GM19467 (cell line): Measurements from ENCODE around the gene IFITM2.

Experiments used
- ATAC-seq: cut with Tn5 transposase; IDR thresholded peaks from one replicate; pipeline ENCODE4 v1.9.1; 2021; ENCODE audit warnings: mild to moderate bottlenecking, moderate library complexity; ENCODE audit not compliant: unreplicated experiment

Gene IFITM2

GRCh38 chr11:292211-293121 is 15.2 kb upstream of the IFITM2 start:
- ATAC-seq = no peak

- no peak for ATAC-seq
Observed at GRCh38 chr11:293271-293851, 14.3 kb upstream of the IFITM2 start.

DNA sequence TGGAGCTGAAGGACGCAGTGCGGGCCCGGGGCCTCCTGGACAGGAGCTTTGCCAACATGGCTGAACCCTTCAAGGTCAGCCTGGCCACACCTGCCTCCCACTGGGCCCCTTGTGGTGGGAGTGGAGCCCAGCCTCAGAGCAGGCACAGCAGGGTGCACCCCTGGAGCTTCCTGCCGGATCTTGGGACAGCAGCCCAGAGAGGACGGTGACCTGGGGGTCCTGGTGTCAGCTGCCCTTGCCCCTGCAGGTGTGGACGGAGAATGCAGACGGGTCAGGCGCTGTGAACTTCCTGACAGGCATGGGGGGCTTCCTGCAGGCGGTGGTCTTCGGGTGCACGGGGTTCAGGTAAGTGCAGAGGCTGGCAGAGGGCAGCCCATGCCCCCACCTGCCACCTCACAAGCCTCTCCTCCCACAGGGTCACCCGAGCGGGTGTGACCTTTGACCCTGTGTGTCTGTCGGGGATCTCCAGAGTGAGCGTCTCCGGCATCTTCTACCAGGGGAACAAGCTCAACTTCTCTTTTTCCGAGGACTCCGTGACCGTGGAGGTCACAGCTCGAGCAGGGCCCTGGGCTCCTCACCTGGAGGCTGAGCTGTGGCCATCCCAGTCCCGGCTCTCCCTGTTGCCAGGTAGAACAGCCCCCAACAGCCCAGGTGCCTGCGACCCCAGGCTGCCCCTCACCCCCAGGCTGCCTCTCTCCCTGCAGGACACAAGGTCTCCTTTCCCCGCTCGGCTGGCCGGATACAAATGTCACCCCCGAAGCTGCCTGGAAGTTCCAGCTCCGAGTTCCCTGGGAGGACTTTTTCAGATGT is 13.6 kb upstream of the IFITM2 start:
- ATAC-seq = no peak

- no peak for ATAC-seq
Observed at GRCh38 chr11:294780-295179, 12.8 kb upstream of the IFITM2 start.

- ATAC-seq = no peak
Observed at GRCh38 chr11:295351-296170, 12.1 kb upstream of the IFITM2 start.

- no peak for ATAC-seq
Observed at GRCh38 chr11:296171-297050, 11.2 kb upstream of the IFITM2 start.

GRCh38 chr11:297051-297585 is 10.5 kb upstream of the IFITM2 start:
- no peak for ATAC-seq

- ATAC-seq = no peak
Observed at GRCh38 chr11:297586-298405, 9.8 kb upstream of the IFITM2 start.

- no peak for ATAC-seq
Observed at GRCh38 chr11:298406-299065, 9.1 kb upstream of the IFITM2 start.

DNA sequence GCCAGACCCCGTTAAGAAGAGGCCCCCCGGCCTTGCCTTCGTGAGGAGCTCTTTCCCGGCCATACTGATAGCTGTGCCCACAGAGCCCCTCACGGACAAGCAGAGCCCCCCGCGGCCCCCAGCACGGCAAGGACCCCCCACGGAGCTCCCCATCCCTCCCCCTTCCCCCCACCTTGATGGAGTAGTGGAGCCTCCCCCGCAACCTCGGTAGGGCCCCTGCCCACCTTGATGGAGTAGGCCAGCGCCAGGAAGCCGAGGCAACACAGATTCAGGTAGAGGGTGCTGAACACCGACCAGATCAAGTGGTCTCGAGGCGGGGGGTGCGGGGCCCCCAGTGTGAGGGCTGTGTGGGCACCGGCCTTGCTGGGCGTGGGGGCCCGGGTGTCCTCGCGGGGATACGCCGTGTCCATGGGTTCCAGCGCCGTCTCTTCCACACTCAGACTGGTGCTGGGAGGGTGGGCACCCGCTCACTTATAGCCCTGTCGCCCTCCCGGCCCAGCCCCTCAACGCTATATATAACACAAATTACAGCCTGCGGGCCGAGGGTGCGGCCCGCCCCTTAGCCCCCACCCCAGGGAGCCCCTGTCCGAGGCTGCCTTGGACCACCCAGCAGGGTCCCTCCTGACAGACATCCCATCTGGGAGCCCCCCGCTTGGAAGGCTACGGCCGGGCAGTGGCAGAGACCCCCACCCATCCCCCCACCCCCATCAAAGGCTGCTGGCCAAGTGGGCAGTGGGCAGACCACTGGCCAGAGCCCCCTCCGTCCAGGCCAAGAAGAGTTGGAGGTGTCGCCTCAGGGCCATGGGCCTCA is 8.3 kb upstream of the IFITM2 start, which contains the start of gene IFITM5:
IFITM5 (minus strand) TSS at position 446 of the 811 bp plus-strand sequence; CDS start at position 410, 36 bp downstream.
- ATAC-seq = no peak

DNA sequence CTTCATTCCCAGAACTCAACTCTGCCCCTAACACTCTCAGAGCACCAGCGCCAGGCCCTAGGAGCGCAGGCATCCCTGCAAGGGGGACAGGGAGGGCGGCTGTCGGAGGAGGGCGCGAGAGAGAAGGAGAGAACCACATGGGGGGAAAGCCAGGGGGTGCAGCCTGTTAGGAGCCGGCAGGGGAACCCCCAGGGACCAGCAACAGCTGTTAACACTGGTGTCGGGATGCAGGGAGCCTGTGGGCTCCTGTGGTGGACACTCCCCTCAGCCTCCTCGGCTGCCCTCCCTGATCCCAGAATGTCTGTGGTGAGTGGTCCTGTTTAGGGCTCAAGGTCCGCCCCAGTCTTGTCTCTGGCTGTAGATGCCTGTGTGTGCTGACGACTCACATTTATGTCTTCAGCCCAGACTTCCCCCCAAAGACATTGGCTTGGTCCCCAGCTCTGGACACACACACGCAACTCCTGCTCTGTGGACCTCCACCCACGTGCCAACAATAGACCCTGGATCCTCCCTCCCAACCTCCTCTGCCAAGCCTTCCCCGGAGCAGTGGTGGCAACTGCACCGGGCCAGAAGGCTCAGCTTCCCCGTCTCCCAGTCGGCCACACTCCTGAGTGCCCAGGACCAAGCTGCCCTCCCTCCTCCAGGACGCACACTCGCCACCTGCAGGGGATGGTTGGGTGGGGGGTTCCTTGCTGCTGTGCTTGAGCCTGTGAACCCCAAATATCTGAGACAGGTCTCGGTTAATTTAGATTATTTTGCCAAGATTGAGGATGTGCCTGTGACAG is 7.5 kb upstream of the IFITM2 start:
- ATAC-seq = no peak

- ATAC-seq = no peak
Observed at GRCh38 chr11:303363-303762, 4.3 kb upstream of the IFITM2 start.

DNA sequence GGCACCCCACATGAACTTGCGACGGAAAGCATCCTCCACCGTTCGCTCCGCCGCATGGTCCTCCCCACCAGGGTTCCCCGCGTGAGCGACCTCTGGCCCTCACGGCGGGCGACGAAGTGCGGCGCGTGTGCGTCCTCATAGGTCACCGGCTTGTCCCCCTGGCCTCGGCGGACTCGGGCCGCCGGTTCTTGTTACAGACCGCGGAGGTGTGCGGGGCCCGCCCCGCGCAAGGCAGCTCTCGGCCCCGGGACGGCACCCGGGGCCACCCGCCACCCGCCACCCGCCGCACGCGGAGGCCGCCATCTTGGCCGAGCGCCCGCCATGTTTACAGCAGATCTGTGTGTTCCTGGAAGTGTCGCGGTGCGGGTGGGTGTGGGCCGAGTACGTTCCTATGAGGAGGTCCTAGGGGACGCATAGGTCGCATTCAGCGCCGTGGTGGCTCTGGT is 3.5 kb upstream of the IFITM2 start:
- no peak for ATAC-seq

DNA sequence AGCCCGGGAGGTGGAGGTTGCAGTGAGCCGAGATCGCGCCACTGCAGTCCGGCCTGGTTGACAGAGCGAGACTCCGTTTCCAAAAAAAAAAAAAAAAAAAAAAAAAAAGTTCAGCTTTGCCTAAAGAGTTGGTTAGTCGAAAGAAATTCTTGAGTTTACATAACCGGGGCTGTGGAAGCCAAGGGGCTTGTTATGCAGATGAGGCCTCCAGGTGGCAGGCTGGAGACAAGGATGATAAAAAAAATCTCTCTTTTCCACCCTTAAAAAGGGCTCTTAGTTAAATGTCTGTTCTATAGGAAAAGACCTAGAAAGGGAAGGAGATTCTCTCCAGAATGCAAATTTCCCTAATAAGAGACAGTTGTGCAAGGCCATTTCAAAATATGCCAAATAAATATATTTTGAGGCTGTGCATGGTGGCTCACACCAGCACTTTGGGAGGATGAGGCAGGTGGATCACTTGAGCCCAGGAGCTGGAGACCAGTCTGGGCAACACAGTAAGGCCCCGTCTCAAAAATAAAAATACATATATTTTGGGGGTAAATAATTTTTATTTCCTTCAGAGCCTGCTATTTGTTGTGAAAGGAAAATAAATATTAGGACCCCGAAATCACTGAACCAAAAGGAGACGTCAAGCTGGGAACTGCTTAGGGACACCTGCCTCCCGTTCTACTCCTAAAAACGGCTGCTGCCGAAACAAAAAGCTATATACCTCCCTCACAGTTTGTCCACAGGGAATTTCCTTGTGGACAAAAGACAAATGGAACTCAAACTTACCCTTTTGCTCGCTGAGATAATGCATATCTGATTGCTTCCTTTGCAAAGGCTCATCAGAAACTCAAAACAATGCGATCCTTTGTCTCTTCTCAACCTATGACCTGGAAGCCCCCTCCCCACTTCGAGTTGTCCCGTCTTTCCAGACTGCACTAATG is 2.4 kb upstream of the IFITM2 start:
- ATAC-seq = no peak

GRCh38 chr11:305844-306211 is 1.8 kb upstream of the IFITM2 start:
- no peak for ATAC-seq
